Lower lobe of right lung (tissue), 2 donors: ENCODE data around the gene PRKCQ. TPM values are rescaled to one million over a fixed set of nuclear protein-coding genes. Genes with fewer than 3 reads are reported as not detected.

Source experiments
- ATAC-seq, 2 donors: fragments of 200-7000 bp; cut with Tn5 transposase; one replicate each; pipeline ENCODE4 v1.9.1; 2020 to 2022; ENCODE audit warnings: mild to moderate bottlenecking in 2 of 2, moderate library complexity in 2 of 2
- DNase-seq: peaks from one replicate; pipeline ENCODE4 v3.0.0-alpha.2; 2020
- H3K27ac ChIP-seq: fragments of 200-600 bp; one replicate; pipeline ENCODE4 v1.8.0; 2022
- H3K27me3 ChIP-seq: fragments of 200-600 bp; one replicate; pipeline ENCODE4 v1.8.0; 2022; ENCODE audit warnings: low read depth
- H3K36me3 ChIP-seq: fragments of 200-600 bp; one replicate; pipeline ENCODE4 v1.8.0; 2022; ENCODE audit warnings: mild to moderate bottlenecking
- H3K4me1 ChIP-seq: fragments of 200-600 bp; one replicate; pipeline ENCODE4 v1.8.0; 2022
- H3K4me3 ChIP-seq: fragments of 200-600 bp; one replicate; pipeline ENCODE4 v1.8.0; 2022; ENCODE audit warnings: mild to moderate bottlenecking
- H3K9me3 ChIP-seq: fragments of 200-600 bp; one replicate; pipeline ENCODE4 v1.8.0; 2022
- CTCF ChIP-seq: fragments of 200-600 bp; IDR thresholded peaks from one replicate; pipeline ENCODE4 v1.8.0; 2022; ENCODE audit warnings: antibody characterized with exemption, mild to moderate bottlenecking
- intact Hi-C: fragments of 100-400 bp; cut with DNase I; formaldehyde crosslinking; loops from one replicate; pipeline ENCODE4 v1.11.0; 2022
- total RNA-seq: library from RNA; stranded (reverse); fragmentation: NEBNext Ultra II Directional; extraction: Animal tissue kit (Norgen Biotek cat#: 25700); gene quantifications from one replicate; pipeline ENCODE4 v1.2.1, GENCODE V29; 2021
- donor health status: DM: no; HTN: yes; CAD: no; lungs with severe emphysema.

Gene PRKCQ
- total RNA-seq, 1 donor from 2014 or later, result 8.1 TPM

GRCh38 chr10:6386346-6386745, 193.7 kb downstream of the PRKCQ start:
- no peak overlapping the region for H3K27ac ChIP-seq
- no peaks in the 10 kb centered on the region for H3K27me3 ChIP-seq
- ATAC-seq (peak in 1 of 2 donors; percentile 23), DNase-seq (peak; percentile 56)
- TF ChIP-seq CTCF, result no peak
- H3K9me3 ChIP-seq, result peaks cover 9% of the 10 kb centered on the region
- intact Hi-C loops, result no loop called here
- no peak overlapping the region for H3K4me3 ChIP-seq
- no peaks in the 10 kb centered on the region for H3K36me3 ChIP-seq
- peaks cover 39% of the 10 kb centered on the region for H3K4me1 ChIP-seq

- Histone ChIP-seq H3K4me3 (no peak overlapping the region), H3K4me1 (peaks cover 40% of the 10 kb centered on the region), H3K27ac (peak overlapping the region; percentile 21), H3K9me3 (peaks cover 16% of the 10 kb centered on the region), H3K27me3 (no peaks in the 10 kb centered on the region), H3K36me3 (no peaks in the 10 kb centered on the region)
- ATAC-seq, result no peak
- intact Hi-C loops, result no loop called here
- TF ChIP-seq CTCF, result no peak
- DNase-seq, result no peak
These were observed 194.4 kb downstream of the PRKCQ start for GRCh38 chr10:6385665-6386064.

- H3K9me3 ChIP-seq, result peaks cover 15% of the 10 kb centered on the region
These were observed 195.2 kb downstream of the PRKCQ start for GRCh38 chr10:6384847-6385246.

GRCh38 chr10:6384031-6384430, 196.0 kb downstream of the PRKCQ start:
- ATAC-seq (no peak), DNase-seq (no peak)
- H3K27ac ChIP-seq, result peak overlapping the region; percentile 60
- peaks cover 40% of the 10 kb centered on the region for H3K4me1 ChIP-seq
- no peak overlapping the region for H3K4me3 ChIP-seq
- H3K9me3 ChIP-seq, result peaks cover 15% of the 10 kb centered on the region
- no peak for TF ChIP-seq CTCF
- no peaks in the 10 kb centered on the region for H3K27me3 ChIP-seq
- H3K36me3 ChIP-seq, result no peaks in the 10 kb centered on the region
- intact Hi-C loops, result no loop called here

More at GRCh38 chr10:6384847-6385246, 195.2 kb downstream of the PRKCQ start:
- no peak for TF ChIP-seq CTCF
- peak; percentile 46 to 79 for ATAC-seq
- peak; percentile 61 for DNase-seq
- Histone ChIP-seq H3K36me3 (no peaks in the 10 kb centered on the region), H3K4me3 (no peak overlapping the region), H3K27ac (no peak overlapping the region), H3K27me3 (no peaks in the 10 kb centered on the region), H3K4me1 (peaks cover 40% of the 10 kb centered on the region)
- intact Hi-C loops, result no loop called here

GRCh38 chr10:6383096-6383812, 196.8 kb downstream of the PRKCQ start:
- Histone ChIP-seq H3K9me3 (peaks cover 15% of the 10 kb centered on the region), H3K27me3 (no peaks in the 10 kb centered on the region), H3K4me3 (no peak overlapping the region), H3K27ac (peak overlapping the region; percentile 60), H3K4me1 (peaks cover 40% of the 10 kb centered on the region), H3K36me3 (no peaks in the 10 kb centered on the region)
- no peak for TF ChIP-seq CTCF
- intact Hi-C loops, result no loop called here
- no peak for DNase-seq
- peak in 1 of 2 donors; percentile 54 for ATAC-seq
